SH-SY5Y (cell line): ENCODE measurements around the gene SDF2L1.

Source experiments
- GATA2 ChIP-seq: IDR thresholded peaks from 2 replicates; pipeline ENCODE4 v1.6.1; 2011; ENCODE audit warnings: mild to moderate bottlenecking, low read depth, low read length
- GATA3 ChIP-seq: IDR thresholded peaks from 2 replicates; pipeline ENCODE4 v1.6.1; 2011; ENCODE audit warnings: low read depth, mild to moderate bottlenecking, low read length, moderate library complexity

- no peak for TF ChIP-seq GATA2
- no peak for TF ChIP-seq GATA3
Observed at GRCh38 chr22:21624880-21625791, 17.0 kb upstream of the SDF2L1 start.
